Transverse colon (tissue), 4 donors: ENCODE data around the gene TNRC6A.

Experiments used
- POLR2A ChIP-seq: fragments of 450-650 bp; IDR thresholded peaks from one replicate; pipeline ENCODE4 v1.6.1; 2016; ENCODE audit warnings: antibody characterized with exemption, mild to moderate bottlenecking, moderate library complexity
- POLR2AphosphoS5 ChIP-seq, 3 donors: sonication (generic); formaldehyde crosslinking; IDR thresholded peaks; one replicate each; pipeline ENCODE4 v1.6.1; 2016; ENCODE audit warnings: antibody characterized with exemption in 3 of 3
- TF ChIP-seq, protein P1 (sequence below), 5 experiments: fragments of 200-600 bp in 3 of 5; fragments of 450-650 bp in 2 of 5; sonication (generic) in 3 of 5; IDR thresholded peaks; 1 replicate in 2 of 5; 2 replicates in 3 of 5; pipeline ENCODE4 v1.5.1; 2016 to 2017; ENCODE audit warnings: antibody characterized with exemption in 5 of 5, inconsistent platforms in 3 of 5, mild to moderate bottlenecking in 2 of 5, moderate library complexity in 1 of 5

DNA sequence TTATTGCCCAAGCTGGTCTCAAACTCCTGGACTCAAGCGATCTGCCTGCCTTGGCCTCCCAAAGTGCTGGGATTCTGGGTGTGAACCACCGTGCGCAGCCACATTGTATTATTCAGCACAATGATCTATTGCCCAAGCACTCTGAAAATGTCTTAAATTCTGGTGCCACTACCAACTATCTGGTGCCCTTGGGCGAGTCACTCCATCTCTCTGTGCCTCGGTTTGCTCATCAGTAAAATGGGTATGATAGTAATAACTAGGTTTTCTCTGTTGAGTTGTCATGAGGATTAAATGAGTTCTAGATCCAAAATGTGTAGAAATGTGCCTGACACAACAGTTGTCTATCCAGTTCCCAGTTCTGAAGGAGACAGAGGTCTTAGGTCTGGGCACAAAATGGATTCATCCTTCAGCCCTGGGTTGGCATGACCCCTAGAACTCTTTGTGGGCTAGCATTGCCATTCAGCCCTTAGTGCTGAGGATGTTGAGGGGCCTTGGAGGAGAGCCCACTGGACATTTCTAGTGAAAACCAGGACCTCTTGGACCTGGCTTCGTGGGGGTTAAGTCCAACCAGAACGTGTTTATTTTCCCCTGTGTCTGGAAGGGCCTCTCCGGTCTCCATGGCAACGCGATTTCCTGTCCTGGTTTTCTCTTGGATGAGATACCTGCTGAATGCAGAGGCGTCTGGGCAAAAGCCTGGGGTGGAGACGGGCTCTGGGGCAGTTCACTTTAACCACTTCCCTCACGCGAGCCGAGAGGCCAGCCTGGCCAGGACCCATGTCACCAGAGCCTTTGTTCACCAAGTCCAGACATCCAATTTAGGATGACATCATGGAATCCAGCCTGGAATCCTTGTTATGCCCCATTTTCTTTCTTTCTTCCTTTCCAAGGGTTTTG is 43.7 kb upstream of the TNRC6A start:
- TF ChIP-seq, protein P1, sequence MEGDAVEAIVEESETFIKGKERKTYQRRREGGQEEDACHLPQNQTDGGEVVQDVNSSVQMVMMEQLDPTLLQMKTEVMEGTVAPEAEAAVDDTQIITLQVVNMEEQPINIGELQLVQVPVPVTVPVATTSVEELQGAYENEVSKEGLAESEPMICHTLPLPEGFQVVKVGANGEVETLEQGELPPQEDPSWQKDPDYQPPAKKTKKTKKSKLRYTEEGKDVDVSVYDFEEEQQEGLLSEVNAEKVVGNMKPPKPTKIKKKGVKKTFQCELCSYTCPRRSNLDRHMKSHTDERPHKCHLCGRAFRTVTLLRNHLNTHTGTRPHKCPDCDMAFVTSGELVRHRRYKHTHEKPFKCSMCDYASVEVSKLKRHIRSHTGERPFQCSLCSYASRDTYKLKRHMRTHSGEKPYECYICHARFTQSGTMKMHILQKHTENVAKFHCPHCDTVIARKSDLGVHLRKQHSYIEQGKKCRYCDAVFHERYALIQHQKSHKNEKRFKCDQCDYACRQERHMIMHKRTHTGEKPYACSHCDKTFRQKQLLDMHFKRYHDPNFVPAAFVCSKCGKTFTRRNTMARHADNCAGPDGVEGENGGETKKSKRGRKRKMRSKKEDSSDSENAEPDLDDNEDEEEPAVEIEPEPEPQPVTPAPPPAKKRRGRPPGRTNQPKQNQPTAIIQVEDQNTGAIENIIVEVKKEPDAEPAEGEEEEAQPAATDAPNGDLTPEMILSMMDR (IDR thresholded peaks at IDR 0.05) = no peak
- TF ChIP-seq POLR2AphosphoS5 (IDR thresholded peaks at IDR 0.05) (no peak), POLR2A (no peak)
